Activated CD8-positive, alpha-beta memory T cell treated with anti-CD3 and anti-CD28 coated beads, Interleukin-2, amount 50 U/mL, for 1 hour (primary cell): ENCODE results near the gene TAS2R20.

ENCODE experiments used
- DNase-seq: peaks from one replicate; pipeline ENCODE4 v3.0.0-alpha.2; 2020; ENCODE audit errors: extremely low read depth

Gene TAS2R20

DNA sequence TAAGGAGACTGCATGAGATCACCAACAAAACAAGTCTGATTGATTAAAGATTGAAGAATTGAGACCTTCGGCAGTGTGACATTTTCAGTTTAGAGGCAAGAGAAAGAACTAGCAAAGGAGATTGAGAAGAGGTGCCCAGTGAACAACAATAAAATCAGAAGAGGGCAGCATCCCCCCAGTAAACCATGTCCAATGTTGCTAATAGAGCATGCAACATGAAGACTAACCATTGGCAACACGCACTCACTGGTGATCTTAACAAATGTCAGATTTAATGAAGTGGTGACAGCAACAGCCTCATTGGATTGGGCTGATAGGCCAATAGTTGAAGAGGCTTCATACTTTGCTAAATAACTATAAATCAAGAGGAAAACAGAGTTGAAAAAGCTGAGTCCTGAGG, 38.3 kb downstream of the TAS2R20 start:
- no peak for DNase-seq

DNA sequence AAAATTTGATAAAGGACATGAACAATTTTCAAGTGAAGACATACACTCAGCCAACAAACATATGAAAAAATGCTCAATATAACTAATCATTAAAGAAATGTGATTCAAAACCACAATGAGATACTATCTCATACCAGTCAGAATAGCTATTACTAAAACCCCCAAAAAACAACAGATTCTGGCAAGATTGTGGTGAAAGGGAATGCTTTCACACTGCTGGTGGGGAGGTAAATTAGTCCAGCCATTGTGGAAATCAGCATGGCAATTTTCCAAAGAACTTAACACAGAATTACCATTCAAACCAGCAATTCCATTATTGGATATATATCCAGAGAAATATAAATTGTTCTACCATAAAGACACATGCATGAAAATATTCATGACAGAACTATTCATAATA, 40.4 kb downstream of the TAS2R20 start:
- no peak for DNase-seq

DNA sequence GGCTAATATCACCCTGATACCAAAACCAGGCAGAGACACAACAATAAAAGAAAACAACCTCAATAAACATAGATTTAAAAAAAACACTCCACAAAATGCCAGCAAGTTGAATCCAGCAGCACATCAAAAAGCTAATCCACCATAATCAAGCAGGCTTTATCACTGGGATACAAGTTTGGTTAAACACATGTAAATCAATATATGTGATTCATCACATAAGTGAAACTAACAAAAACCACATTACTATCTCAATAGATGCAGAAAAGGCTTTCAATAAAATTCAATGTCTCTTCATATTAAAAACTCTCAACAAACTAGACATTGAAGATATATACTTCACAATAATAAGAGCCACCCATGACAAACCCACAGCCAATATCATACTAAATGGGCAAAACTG, 42.0 kb downstream of the TAS2R20 start:
- no peak for DNase-seq

DNA sequence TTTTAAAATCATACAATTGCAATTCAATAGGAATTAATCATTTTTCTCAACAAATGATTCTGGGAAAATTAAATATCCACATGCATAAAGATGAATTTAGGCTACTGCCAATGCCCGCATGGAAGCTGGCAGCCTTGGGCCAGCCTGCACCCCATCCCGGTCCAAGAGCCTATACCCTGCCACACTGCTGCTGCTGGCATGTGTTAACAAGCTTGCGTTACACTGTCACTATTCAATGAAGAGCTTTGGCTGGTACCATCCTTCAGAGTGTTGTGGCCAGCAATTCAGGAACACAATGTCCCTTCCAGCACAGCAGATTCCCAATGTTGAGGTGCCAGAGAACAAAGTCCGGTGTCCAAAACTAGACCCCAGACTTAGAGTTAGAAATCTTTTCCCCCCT, 45.5 kb downstream of the TAS2R20 start:
- no peak for DNase-seq
